NCI-H748 treated with DMSO at 0.1 percent for 48 hours (cell line): ENCODE data around the gene HDGFL2.

Source experiments
- DNase-seq: peaks from one replicate; lab custom pipeline; 2025; lab: John Stamatoyannopoulos, UW

HDGFL2 gene

GRCh38 chr19:4472174-4472974 lies at the start of gene HDGFL2:
Gene HDGFL2 (plus strand): TSS chr19:4472297. CDS start chr19:4472351, 54 bp downstream.
- no peak for DNase-seq

- no peak for DNase-seq
These were observed 48.5 kb upstream of the HDGFL2 start for GRCh38 chr19:4423416-4424126.

- no peak for DNase-seq
These were observed 46.6 kb upstream of the HDGFL2 start for GRCh38 chr19:4425537-4425936.

GRCh38 chr19:4428326-4428975 lies 43.6 kb upstream of the HDGFL2 start:
- DNase-seq, result no peak

- no peak for DNase-seq
These were observed 42.8 kb upstream of the HDGFL2 start for GRCh38 chr19:4429256-4429655.

GRCh38 chr19:4429771-4430171 lies 42.3 kb upstream of the HDGFL2 start:
- DNase-seq, result no peak

- no peak for DNase-seq
These were observed 41.3 kb upstream of the HDGFL2 start for GRCh38 chr19:4430760-4431159.

GRCh38 chr19:4431296-4431695 lies 40.8 kb upstream of the HDGFL2 start:
- DNase-seq, result no peak

GRCh38 chr19:4431808-4432674 lies 40.1 kb upstream of the HDGFL2 start:
- DNase-seq, result no peak

GRCh38 chr19:4432918-4433506 lies 39.1 kb upstream of the HDGFL2 start:
- no peak for DNase-seq

GRCh38 chr19:4434391-4434790 lies 37.7 kb upstream of the HDGFL2 start:
- no peak for DNase-seq

- DNase-seq, result no peak
These were observed 35.9 kb upstream of the HDGFL2 start for GRCh38 chr19:4436231-4436630.

GRCh38 chr19:4437103-4437502 lies 35.0 kb upstream of the HDGFL2 start:
- no peak for DNase-seq

- DNase-seq, result no peak
These were observed 32.9 kb upstream of the HDGFL2 start for GRCh38 chr19:4439243-4439642.

GRCh38 chr19:4441994-4442818 lies 29.9 kb upstream of the HDGFL2 start:
- no peak for DNase-seq

- no peak for DNase-seq
These were observed 29.3 kb upstream of the HDGFL2 start for GRCh38 chr19:4442819-4443146.

GRCh38 chr19:4443188-4443587 lies 28.9 kb upstream of the HDGFL2 start:
- DNase-seq, result no peak

- no peak for DNase-seq
These were observed 27.9 kb upstream of the HDGFL2 start for GRCh38 chr19:4443966-4444764.

- no peak for DNase-seq
These were observed 27.0 kb upstream of the HDGFL2 start for GRCh38 chr19:4444765-4445741.
